ENCODE results near the gene SARDH.

SARDH gene

DNA sequence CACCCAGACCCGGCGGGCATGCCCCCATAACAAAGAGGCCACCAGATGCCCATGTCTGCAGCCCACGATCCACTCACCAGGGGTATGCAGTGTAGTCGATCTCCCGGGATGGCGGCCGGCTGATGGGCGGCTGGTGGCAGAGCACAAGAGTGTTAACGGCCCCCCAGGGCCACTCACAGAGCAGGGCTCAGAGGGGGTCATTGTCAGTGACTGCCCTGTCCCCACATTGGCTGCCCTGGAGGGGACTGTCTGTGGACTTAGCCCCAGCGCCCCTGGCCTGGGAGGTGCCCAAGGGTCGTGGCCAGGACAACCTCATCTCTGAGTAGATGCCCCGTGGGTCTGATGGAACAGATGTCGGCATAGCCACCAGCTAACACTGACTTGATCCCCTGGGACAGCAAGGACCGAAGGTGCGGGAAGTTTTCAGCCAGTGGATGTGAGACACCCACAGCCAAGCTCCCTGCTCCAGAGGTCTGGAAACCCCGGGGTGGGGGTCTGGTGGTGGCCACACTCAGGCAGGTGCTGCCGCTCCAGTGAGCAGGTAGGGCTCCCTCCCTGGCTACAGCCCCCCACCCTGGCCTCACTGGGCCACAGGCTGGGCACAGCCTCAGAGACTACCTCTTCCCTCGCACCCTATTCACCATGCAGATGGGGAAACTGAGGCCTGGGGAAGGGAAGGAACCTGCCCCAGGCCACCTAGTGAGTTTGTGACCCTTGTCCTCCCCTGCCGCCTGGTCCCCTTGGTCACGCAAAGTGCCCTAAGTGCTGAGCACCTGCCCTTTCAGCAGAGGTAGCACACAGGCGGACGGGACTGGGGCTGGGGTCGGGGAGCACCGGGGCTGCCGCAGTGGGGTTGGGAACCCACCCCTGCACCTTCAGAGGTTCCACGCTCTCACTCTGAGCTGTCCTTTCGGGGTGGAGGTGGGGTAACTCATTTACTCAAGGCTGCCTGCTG, 38.1 kb upstream of the SARDH start:
- TF ChIP-seq, protein P1, sequence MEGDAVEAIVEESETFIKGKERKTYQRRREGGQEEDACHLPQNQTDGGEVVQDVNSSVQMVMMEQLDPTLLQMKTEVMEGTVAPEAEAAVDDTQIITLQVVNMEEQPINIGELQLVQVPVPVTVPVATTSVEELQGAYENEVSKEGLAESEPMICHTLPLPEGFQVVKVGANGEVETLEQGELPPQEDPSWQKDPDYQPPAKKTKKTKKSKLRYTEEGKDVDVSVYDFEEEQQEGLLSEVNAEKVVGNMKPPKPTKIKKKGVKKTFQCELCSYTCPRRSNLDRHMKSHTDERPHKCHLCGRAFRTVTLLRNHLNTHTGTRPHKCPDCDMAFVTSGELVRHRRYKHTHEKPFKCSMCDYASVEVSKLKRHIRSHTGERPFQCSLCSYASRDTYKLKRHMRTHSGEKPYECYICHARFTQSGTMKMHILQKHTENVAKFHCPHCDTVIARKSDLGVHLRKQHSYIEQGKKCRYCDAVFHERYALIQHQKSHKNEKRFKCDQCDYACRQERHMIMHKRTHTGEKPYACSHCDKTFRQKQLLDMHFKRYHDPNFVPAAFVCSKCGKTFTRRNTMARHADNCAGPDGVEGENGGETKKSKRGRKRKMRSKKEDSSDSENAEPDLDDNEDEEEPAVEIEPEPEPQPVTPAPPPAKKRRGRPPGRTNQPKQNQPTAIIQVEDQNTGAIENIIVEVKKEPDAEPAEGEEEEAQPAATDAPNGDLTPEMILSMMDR (IDR thresholded peaks at IDR 0.05; ENCODE audit: control insufficient read depth, insufficient read depth, low read depth, low read length, missing control alignments) = no peak
- DNase-seq (ENCODE audit: low read depth) = no peak
- H3K4me3 ChIP-seq (ENCODE audit: control insufficient read depth, low read depth, low read length) = no peak overlapping the region

DNA sequence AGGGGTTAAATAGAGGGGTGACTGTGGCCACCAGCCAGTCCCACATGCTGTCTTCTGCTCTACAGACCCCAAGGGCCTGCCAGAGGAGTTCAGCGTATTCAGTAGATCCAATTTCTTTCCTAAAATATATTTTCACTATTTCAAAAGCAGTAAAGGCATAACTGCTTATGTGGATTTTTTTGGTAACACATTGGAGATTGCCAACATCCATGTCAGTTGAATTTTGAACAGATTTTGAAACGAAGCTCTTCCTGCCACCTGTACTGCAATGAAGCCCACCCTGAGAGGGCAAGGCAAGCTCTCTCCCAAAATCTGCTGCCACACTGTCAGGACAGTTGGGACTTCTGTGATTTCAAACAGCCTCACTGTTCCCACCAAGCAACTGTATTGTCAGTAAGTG, 37.1 kb upstream of the SARDH start:
- no peak overlapping the region for H3K4me3 ChIP-seq (ENCODE audit: control insufficient read depth, low read depth, low read length)
- DNase-seq (ENCODE audit: low read depth) = no peak
- TF ChIP-seq, protein P1 (IDR thresholded peaks at IDR 0.05; ENCODE audit: control insufficient read depth, insufficient read depth, low read depth, low read length, missing control alignments) = no peak

DNA sequence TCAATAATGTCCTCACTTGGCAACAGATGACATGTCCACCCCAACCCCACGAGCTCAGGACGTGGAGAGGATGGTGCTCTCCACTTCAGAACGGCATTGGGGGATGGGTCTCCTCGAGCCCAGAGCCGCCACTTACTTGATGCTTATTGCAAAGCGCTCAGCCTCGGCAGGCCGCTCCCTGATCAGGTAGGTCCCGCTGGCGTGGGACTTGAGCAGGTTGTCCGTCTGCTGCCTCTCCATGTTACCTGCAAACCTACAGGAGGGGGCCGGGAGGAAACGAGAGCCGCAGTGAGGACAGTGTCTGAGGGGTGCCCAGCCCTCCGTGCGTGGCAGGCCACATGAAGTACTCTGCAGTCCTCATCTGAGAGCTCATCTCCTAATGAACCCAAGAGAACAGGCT, 36.6 kb upstream of the SARDH start:
- TF ChIP-seq, protein P1 (IDR thresholded peaks at IDR 0.05; ENCODE audit: control insufficient read depth, insufficient read depth, low read depth, low read length, missing control alignments) = no peak
- no peak overlapping the region for H3K4me3 ChIP-seq (ENCODE audit: control insufficient read depth, low read depth, low read length)
- DNase-seq (ENCODE audit: low read depth) = no peak

DNA sequence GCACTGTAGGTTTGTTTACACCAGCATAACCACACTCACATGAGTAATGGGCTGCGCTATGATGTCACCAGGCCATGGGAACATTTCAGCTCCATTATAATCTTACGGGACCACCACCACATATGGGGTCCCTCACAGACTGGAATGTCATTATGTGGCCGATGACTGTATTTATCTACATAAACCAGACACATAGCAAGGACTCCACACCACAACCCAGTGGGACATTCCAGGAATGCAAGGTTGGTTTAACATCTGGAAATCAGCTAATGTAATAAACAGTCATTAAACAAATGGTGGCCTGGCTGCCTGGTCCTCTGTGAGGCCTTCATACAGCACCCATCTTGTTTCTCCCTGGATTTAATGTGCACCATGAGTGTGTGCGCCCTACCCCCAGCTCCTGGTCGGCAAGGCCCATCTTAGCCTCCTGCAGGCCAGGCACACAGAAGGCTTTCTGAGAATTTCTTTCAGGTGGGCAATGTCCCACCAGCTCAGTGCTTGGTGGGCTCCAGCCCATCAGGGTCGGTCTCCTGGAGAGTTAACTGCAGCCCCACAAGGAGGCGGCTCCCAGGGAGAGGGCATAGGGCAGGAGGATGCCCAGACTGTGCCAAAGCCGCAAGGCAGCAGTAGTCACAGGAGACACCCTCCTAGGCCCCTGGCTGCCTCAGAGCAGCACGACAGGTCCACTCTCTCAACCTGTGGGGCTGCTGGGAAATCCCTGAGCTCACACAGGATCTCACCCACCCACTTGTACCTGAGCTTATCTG, 35.9 kb upstream of the SARDH start:
- TF ChIP-seq, protein P1 (IDR thresholded peaks at IDR 0.05; ENCODE audit: control insufficient read depth, insufficient read depth, low read depth, low read length, missing control alignments) = no peak
- DNase-seq (ENCODE audit: low read depth) = no peak

DNA sequence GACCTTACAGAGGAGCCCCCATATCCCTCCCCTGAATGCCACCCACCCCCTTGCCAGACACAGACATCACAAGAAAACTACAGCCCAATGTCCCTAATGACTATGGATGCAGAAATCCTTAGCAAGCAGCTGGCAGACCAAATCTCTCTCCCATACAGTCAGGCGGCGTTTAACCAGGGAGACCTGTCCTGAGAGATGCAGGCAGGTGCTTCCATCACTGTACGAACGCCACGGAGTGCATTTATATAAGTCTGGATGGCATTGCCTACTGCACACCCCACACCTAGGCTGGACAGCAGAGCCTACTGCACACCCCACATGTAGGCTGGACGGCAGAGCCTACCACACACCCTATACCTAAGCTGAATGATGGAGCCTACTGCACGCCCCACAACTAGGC, 34.4 kb upstream of the SARDH start:
- TF ChIP-seq, protein P1 (IDR thresholded peaks at IDR 0.05; ENCODE audit: control insufficient read depth, insufficient read depth, low read depth, low read length, missing control alignments) = no peak
- H3K4me3 ChIP-seq (ENCODE audit: control insufficient read depth, low read depth, low read length) = no peak overlapping the region
- no peak for DNase-seq (ENCODE audit: low read depth)

More for the DNA sequence above, 35.9 kb upstream of the SARDH start:
- H3K4me3 ChIP-seq (ENCODE audit: control insufficient read depth, low read depth, low read length) = no peak overlapping the region

DNA sequence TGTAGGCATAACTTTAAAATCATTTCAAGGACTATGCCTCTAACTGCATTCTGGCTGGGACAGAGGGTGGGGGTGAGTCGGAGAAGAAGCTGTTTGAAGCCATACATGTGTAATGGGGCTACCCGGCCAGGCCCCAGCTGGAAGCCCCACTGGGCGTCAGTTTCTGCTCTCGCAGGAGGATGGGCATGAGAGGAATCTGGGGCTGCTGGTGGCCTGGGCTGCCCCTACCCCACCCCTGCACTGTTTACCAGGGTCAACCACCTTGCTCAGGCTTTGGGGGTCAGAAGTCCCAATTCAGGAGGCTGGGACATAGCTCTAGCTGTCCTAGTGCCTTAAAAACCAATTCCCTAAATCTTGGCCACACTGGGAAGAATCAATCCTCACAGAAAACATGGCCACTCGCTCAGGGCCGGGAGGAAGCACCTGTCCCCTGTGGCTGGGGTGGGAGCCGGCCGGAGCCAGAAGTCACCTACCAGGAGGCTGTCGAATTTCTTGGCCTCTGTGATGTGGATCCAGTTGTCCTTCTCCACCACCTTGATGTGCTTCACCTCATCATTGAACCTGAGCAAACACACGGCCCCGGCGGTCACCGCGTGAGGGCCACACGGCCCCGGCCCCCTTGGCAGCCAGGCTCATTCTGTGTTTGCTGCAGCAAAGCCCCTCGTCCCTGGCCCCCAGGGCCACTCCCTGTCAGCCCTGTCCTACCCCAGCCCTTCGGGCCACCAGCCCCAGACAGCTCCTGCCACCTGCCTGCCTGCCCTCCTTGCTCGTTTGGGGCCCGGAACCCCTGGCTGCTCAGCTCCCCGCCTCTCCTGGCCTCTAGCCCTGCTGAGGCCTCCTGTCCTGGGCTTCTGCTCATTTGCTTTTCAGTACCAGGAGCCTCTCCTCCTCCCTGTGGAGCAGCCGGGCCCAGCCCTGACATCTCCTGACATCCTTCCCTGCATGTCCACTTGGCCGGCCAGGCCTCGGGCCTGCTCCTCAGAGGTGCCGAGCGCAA, 33.6 kb upstream of the SARDH start:
- DNase-seq (ENCODE audit: low read depth) = no peak
- no peak overlapping the region for H3K4me3 ChIP-seq (ENCODE audit: control insufficient read depth, low read depth, low read length)
- TF ChIP-seq, protein P1 (IDR thresholded peaks at IDR 0.05; ENCODE audit: control insufficient read depth, insufficient read depth, low read depth, low read length, missing control alignments) = no peak
